Neural cell (in vitro differentiated cells): ENCODE data around the gene NEUROG3. TPM values are rescaled to one million over a fixed set of nuclear protein-coding genes. Genes with fewer than 3 reads are reported as not detected.

Experiments used
- H2AFZ ChIP-seq: fragments of 200-600, 300-800 bp; sonication (generic), shearing (Covaris generic); 2 replicates; pipeline ENCODE4 v1.6.0; 2014; ENCODE audit warnings: low read depth, mild to moderate bottlenecking, antibody characterized with exemption, low read length, moderate library complexity
- H3F3A ChIP-seq: fragments of 200-600 bp; shearing (Covaris generic); 2 replicates; pipeline ENCODE4 v1.6.1; 2016; ENCODE audit warnings: mild to moderate bottlenecking, moderate library complexity, mixed read lengths, antibody characterized with exemption, low read length; ENCODE audit not compliant: insufficient read depth, poor library complexity, severe bottlenecking
- H3K27ac ChIP-seq: fragments of 200-600, 300-800 bp; sonication (generic), shearing (Covaris generic); 2 replicates; pipeline ENCODE4 v1.5.1; 2014; ENCODE audit warnings: mild to moderate bottlenecking, low read length, moderate library complexity
- H3K27me3 ChIP-seq: fragments of 300-800, 200-600 bp; sonication (generic), shearing (Covaris generic); 2 replicates; pipeline ENCODE4 v1.6.0; 2014; ENCODE audit warnings: mild to moderate bottlenecking, low read depth, low read length, moderate library complexity; ENCODE audit not compliant: insufficient read depth
- H3K36me3 ChIP-seq: fragments of 300-800, 200-600 bp; sonication (generic), shearing (Covaris generic); 2 replicates; pipeline ENCODE4 v1.5.1; 2014; ENCODE audit warnings: mild to moderate bottlenecking, antibody characterized with exemption, low read length, moderate library complexity; ENCODE audit not compliant: insufficient read depth
- H3K4me2 ChIP-seq: fragments of 300-800, 200-600 bp; sonication (generic), shearing (Covaris generic); 2 replicates; pipeline ENCODE4 v1.6.0; 2014; ENCODE audit warnings: mild to moderate bottlenecking, low read length
- H3K4me3 ChIP-seq: fragments of 300-800, 200-600 bp; sonication (generic), shearing (Covaris generic); 2 replicates; pipeline ENCODE4 v1.5.1; 2014; ENCODE audit warnings: mild to moderate bottlenecking, low read length, moderate library complexity
- H3K79me2 ChIP-seq: fragments of 200-600 bp; shearing (Covaris generic); replicated peaks from 2 replicates; pipeline ENCODE4 v1.6.0; 2014; ENCODE audit warnings: mild to moderate bottlenecking, low read length, moderate library complexity; ENCODE audit not compliant: insufficient read depth
- H3K9ac ChIP-seq: fragments of 300-800, 200-600 bp; sonication (generic), shearing (Covaris generic); 2 replicates; pipeline ENCODE4 v1.6.1; 2016; ENCODE audit warnings: mild to moderate bottlenecking, low read length, mixed read lengths
- H3K9me2 ChIP-seq: fragments of 200-600 bp; shearing (Covaris generic); 2 replicates; pipeline ENCODE4 v1.6.1; 2016; ENCODE audit warnings: mild to moderate bottlenecking, low read length, mixed read lengths; ENCODE audit not compliant: insufficient read depth
- H3K9me3 ChIP-seq: fragments of 200-600, 300-800 bp; sonication (generic), shearing (Covaris generic); 2 replicates; pipeline ENCODE4 v1.6.1; 2016; ENCODE audit warnings: mild to moderate bottlenecking, mixed run types, low read length, moderate library complexity, mixed read lengths
- H4K20me1 ChIP-seq: fragments of 200-600 bp; shearing (Covaris generic); 2 replicates; pipeline ENCODE4 v1.6.1; 2016; ENCODE audit warnings: mild to moderate bottlenecking, mixed run types; ENCODE audit not compliant: insufficient read depth
- CTCF ChIP-seq: fragments of 450-650 bp; IDR thresholded peaks from 2 replicates; pipeline ENCODE4 v1.5.1; 2014; ENCODE audit warnings: antibody characterized with exemption, mild to moderate bottlenecking, moderate library complexity; ENCODE audit not compliant: poor library complexity, severe bottlenecking
- EP300 ChIP-seq: fragments of 450-650 bp; conservative IDR thresholded peaks from 2 replicates; pipeline ENCODE4 v1.6.1; 2014; ENCODE audit warnings: antibody characterized with exemption, mild to moderate bottlenecking, moderate library complexity; ENCODE audit not compliant: poor library complexity, severe bottlenecking
- EZH2 ChIP-seq: fragments of 200-600, 300-800 bp; shearing (Covaris generic), sonication (generic); IDR thresholded peaks from 2 replicates; pipeline ENCODE4 v1.6.1; 2014; ENCODE audit warnings: antibody characterized with exemption, low read length, borderline replicate concordance, mild to moderate bottlenecking; ENCODE audit not compliant: insufficient read depth, poor library complexity, severe bottlenecking
- MXI1 ChIP-seq: fragments of 450-650 bp; conservative IDR thresholded peaks from 2 replicates; pipeline ENCODE4 v1.6.1; 2014; ENCODE audit warnings: antibody characterized with exemption, mild to moderate bottlenecking; ENCODE audit not compliant: poor library complexity, severe bottlenecking
- POLR2AphosphoS5 ChIP-seq: IDR thresholded peaks from 2 replicates; pipeline ENCODE4 v1.6.1; 2012
- RAD21 ChIP-seq: fragments of 450-650 bp; conservative IDR thresholded peaks from 2 replicates; pipeline ENCODE4 v1.6.1; 2014; ENCODE audit warnings: antibody characterized with exemption, mild to moderate bottlenecking, moderate library complexity
- REST ChIP-seq: IDR thresholded peaks from 2 replicates; pipeline ENCODE4 v1.6.1; 2012; ENCODE audit warnings: borderline replicate concordance
- SMC3 ChIP-seq: fragments of 450-650 bp; conservative IDR thresholded peaks from 2 replicates; pipeline ENCODE4 v1.6.1; 2014; ENCODE audit warnings: antibody characterized with exemption, mild to moderate bottlenecking, moderate library complexity; ENCODE audit not compliant: poor library complexity
- TAF1 ChIP-seq: IDR thresholded peaks from 2 replicates; pipeline ENCODE4 v1.6.1; 2012; ENCODE audit warnings: low read depth
- polyA plus RNA-seq: library from polyadenylated mRNA; depleted of rRNA; stranded (reverse); fragments of >200 nt; gene quantifications from 2 replicates; pipeline ENCODE4 v1.2.3, GENCODE V29; 2014

The NEUROG3 gene
- polyA plus RNA-seq, 1 donor from 2014 or later, result not detected

GRCh38 chr10:69616358-69616757 lies 43.1 kb upstream of the NEUROG3 start:
- Histone ChIP-seq H3K4me2 (no peak overlapping the region), H4K20me1 (no peaks in the 10 kb centered on the region), H3K27me3 (no peaks in the 10 kb centered on the region), H3K27ac (no peak overlapping the region), H2AFZ (no peak overlapping the region), H3K4me3 (no peak overlapping the region), H3K9me2 (no peaks in the 10 kb centered on the region), H3K36me3 (no peaks in the 10 kb centered on the region), H3K9ac (no peak overlapping the region), H3K79me2 (no peaks in the 10 kb centered on the region), H3F3A (no peaks in the 10 kb centered on the region), H3K9me3 (no peaks in the 10 kb centered on the region)
- no peak for TF ChIP-seq MXI1
- TF ChIP-seq RAD21, result no peak

- no peaks in the 10 kb centered on the region for H3K79me2 ChIP-seq
- no peaks in the 10 kb centered on the region for H3K9me2 ChIP-seq
- TF ChIP-seq RAD21, result no peak
- TF ChIP-seq EP300, result no peak
- no peak for TF ChIP-seq MXI1
- TF ChIP-seq REST, result no peak
- no peak for TF ChIP-seq SMC3
- no peak for TF ChIP-seq CTCF
- TF ChIP-seq POLR2AphosphoS5, result no peak
- TF ChIP-seq EZH2, result no peak
- no peak for TF ChIP-seq TAF1
Measured at GRCh38 chr10:69614130-69614529, 40.9 kb upstream of the NEUROG3 start.

GRCh38 chr10:69612760-69613159 lies 39.5 kb upstream of the NEUROG3 start:
- Histone ChIP-seq H3K27me3 (no peaks in the 10 kb centered on the region), H3K27ac (no peak overlapping the region), H3K4me3 (no peak overlapping the region), H4K20me1 (no peaks in the 10 kb centered on the region), H3K9me3 (no peaks in the 10 kb centered on the region), H3K4me2 (no peak overlapping the region), H3K9ac (no peak overlapping the region), H3K36me3 (no peaks in the 10 kb centered on the region), H2AFZ (no peak overlapping the region), H3K79me2 (no peaks in the 10 kb centered on the region), H3K9me2 (no peaks in the 10 kb centered on the region), H3F3A (no peaks in the 10 kb centered on the region)
- no peak for TF ChIP-seq REST
- TF ChIP-seq MXI1, result no peak
- no peak for TF ChIP-seq CTCF
- no peak for TF ChIP-seq RAD21
- TF ChIP-seq EZH2, result no peak
- no peak for TF ChIP-seq POLR2AphosphoS5
- TF ChIP-seq SMC3, result no peak
- TF ChIP-seq EP300, result no peak
- TF ChIP-seq TAF1, result no peak

More at GRCh38 chr10:69614130-69614529, 40.9 kb upstream of the NEUROG3 start:
- H2AFZ ChIP-seq, result no peak overlapping the region
- H3K36me3 ChIP-seq, result no peaks in the 10 kb centered on the region
- no peaks in the 10 kb centered on the region for H3K27me3 ChIP-seq
- H3K9ac ChIP-seq, result no peak overlapping the region
- no peak overlapping the region for H3K4me2 ChIP-seq
- H3K9me3 ChIP-seq, result no peaks in the 10 kb centered on the region
- no peaks in the 10 kb centered on the region for H4K20me1 ChIP-seq
- H3F3A ChIP-seq, result no peaks in the 10 kb centered on the region
- no peak overlapping the region for H3K4me3 ChIP-seq
- no peak overlapping the region for H3K27ac ChIP-seq
